GM21576 (cell line): ENCODE data around the gene PACSIN1.

Experiments used
- ATAC-seq: cut with Tn5 transposase; IDR thresholded peaks from one replicate; pipeline ENCODE4 v1.9.1; 2021; ENCODE audit warnings: mild to moderate bottlenecking, moderate library complexity; ENCODE audit not compliant: unreplicated experiment

The PACSIN1 gene, protein sequence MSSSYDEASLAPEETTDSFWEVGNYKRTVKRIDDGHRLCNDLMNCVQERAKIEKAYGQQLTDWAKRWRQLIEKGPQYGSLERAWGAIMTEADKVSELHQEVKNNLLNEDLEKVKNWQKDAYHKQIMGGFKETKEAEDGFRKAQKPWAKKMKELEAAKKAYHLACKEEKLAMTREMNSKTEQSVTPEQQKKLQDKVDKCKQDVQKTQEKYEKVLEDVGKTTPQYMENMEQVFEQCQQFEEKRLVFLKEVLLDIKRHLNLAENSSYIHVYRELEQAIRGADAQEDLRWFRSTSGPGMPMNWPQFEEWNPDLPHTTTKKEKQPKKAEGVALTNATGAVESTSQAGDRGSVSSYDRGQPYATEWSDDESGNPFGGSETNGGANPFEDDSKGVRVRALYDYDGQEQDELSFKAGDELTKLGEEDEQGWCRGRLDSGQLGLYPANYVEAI

DNA sequence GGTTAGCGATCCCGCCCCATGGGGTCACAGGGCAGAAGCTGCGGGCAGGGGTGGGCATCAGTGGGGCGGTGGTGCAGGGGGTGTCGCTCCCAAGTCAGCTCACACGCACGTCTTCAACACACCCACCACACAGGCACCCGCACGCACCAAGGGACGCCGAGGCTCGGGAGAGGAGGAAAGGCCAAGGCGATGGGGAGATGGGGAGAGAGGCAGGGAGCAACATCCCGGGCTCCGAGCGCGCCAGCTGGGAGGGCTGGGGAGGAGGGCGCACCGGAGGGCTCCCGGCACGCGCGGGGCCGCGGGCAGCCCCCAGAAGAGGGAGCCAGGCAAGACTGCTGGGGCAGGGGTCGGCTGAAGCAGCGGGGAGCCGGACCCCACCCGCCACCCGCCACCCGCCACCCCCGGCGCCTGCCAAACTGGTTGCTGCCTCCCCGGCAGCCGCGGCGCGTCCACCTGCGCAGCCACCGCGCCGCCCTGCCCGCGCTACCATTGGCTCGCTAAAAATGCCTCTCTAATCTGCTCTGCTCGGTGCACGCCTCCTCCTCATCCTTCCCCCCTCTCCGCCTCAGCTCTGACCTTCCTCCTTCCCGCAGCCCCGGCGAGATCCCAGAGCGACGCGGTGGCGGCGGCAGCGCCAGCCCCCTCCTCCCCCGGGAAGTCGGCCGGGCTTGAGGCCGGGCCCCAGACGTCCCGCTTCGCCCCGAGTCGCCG lies at the start of gene PACSIN1:
Gene PACSIN1 (plus strand): TSS at position 546 of the 711 bp plus-strand sequence. CDS start 60,230 bp downstream, outside the sequence.
- no peak for ATAC-seq

DNA sequence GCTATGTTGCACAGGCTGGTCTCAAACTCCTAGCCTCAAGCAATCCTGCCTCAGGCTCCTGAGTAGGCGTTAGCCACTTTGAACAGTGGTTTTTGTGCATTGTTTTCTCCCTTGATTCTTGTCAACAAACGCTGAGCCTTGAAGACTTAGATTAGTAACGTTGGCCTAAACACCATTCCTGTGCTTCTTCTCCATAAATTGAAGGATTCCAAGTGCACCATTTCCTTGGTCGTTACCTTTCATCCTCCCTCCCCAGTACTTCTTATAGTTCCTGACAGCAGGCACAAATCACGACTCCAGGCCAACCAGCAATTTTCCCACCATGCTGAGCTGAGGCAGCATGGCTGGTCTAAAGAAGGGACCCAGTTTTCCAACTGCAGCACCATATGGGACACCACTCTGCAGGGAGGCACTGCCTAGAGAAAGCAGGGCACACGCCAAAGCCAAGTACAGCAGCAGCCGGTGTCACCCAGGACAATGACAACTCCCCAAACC lies 49.0 kb upstream of the PACSIN1 start:
- ATAC-seq: no peak

DNA sequence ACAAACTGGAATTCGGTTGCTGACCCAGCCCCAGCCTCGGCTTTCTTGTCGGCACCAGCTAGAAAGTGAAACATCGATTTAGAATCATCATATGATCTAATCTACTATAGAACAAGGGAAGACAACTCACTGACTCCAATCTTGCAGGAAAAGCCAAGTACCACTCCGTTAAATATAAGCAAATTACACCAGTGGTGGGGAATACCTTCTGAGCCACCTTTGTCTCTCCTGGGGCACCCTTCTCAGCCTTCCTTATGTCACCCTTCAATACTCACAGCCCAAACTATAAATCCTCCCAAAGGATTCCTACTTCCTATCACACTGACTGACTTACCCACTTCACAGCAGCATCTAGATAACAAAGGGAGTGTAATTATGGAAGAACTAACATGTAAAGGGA lies 47.5 kb upstream of the PACSIN1 start:
- no peak for ATAC-seq

DNA sequence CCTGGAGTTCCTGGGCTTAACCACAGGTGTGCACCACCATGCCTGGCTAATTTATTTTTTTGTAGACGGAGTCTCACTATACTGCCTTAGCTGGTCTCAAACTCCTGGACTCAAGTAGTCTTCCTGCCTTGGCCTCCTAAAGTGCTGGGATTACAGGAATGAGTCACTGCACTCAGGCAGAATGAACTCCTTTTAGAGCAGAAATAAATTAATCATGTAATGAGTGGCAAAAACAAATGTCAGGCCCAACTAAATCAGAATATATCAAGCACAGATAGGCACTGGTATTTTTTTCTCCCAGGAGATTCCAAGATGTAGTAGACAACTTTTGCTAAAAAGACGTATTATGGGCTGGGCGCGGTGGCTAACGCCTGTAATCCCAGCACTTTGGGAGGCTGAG lies 42.6 kb upstream of the PACSIN1 start:
- no peak for ATAC-seq

DNA sequence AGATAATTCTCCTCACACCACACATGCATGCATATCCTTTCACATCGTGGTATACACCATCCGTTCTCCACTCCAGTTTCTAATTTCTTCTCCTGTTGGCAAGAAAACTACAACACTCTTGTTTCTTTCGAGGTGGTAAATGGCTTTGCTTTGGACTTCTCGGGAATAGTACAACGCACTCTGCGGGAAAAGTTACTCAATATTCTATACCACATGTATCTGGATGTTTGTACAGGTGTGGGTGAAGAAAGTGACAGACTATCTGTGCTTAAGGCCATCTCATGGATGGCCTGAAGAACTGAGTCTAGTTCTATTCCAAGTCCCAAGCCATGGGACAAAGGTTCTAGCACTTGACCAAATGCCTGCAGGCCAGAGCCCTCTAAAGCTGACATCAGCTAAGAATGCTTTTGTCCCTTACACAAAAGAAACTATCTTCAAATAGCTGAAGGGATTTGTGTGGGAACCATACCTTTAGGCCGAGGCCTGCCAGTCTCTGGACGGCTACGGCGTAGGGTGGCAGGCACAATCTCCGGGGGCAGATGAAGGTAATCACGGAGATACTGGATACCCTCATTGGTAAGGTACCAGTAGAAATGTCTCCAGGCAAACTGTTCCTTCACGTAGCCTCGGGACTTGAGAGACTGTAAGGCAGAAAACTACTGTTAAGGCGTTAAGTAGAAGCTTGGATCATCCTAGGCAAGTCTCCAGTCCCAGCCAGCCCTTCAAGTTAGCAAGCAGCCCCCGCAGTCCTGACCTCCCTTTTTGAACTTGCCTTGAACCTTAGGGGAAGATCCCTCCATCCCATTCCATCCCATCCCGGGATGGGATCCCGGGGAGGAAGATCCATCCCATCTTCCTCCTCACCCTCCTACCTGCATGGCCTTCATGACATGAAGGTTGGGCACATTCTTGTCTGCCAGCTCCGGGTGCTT lies 41.4 kb upstream of the PACSIN1 start:
- ATAC-seq: no peak

DNA sequence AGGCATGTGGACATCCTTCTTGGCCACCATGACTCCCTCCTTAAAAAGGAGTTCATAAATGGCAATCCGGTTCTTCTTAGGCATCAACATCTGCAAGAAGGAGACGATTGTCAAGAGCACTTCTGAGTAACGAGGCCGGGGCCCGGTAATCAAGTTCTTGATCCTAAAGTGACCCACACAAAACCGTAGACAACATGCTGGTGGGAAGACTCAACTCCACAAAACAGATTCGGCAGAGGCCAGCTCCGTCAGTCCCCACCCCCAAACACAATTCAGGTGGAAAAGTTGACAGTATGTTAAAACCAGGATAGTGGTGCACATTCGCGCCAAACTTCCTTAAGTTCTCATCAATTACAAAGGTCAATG lies 40.8 kb upstream of the PACSIN1 start:
- ATAC-seq: no peak

DNA sequence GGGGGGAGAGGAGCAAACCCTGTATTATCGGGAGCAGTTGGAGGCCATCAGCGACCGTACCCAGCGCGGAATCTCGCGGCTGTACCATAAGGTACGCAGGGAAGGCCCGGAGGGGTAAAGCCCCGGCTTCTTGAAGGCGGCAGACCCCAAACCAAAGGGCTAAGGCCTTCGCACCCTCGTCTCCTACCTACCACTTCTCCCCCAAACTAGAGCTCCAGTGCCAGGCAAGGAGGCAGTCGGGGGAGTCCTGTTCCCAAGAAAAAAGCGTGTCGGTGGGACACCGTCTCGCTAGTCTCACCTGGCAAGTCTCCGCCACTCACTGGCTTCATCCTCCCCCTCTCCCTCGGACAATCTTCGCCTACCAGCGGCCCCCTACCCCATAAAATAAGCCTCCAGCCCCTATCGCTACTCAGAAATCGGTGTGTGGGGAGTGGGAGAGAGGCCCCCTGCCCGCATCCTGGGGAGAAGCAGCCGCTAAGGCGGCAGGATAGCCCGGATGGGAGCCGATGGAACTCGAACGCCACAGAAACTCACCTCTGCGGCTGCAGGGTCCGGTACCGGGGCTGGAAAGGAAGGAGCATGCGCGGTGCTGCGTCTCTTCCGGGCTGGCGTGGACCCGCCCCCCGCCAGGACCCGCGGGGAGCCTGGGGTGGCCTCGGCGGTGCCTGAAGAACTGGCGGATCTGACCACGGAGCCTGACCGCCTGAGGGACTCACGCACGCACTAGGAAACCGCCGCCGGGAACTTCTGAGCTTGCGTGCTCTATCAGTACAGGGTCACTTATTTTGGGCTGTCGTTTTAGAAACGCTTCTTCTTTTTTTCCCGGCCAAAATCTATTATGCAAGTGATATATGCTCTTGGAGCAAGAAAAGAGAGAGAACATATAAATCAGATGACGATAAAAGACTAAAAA lies 40.1 kb upstream of the PACSIN1 start, which contains the start of gene RPS10:
Gene RPS10 (minus strand): TSS at position 572 of the 913 bp plus-strand sequence. CDS start 848 bp downstream, outside the sequence.
- ATAC-seq: peak; percentile 82

DNA sequence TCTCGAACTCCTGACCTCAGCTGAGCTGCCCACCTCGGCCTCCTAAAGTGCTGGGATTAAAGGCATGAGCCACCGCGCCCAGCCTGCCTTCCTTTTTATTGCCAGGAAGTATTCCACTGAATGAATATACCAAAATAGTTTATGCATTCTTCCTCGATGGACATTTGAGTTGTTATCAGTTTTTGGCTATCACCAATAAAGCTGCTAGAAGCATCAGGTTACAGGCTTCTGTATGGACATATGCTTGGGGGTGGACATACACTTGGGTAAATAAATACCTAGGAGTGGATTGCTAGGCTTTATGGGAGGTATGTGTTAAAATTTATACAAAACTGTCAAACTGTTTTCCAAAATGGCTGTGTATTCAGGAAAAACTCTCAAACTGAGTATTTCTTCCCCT lies 30.0 kb upstream of the PACSIN1 start:
- no peak for ATAC-seq

DNA sequence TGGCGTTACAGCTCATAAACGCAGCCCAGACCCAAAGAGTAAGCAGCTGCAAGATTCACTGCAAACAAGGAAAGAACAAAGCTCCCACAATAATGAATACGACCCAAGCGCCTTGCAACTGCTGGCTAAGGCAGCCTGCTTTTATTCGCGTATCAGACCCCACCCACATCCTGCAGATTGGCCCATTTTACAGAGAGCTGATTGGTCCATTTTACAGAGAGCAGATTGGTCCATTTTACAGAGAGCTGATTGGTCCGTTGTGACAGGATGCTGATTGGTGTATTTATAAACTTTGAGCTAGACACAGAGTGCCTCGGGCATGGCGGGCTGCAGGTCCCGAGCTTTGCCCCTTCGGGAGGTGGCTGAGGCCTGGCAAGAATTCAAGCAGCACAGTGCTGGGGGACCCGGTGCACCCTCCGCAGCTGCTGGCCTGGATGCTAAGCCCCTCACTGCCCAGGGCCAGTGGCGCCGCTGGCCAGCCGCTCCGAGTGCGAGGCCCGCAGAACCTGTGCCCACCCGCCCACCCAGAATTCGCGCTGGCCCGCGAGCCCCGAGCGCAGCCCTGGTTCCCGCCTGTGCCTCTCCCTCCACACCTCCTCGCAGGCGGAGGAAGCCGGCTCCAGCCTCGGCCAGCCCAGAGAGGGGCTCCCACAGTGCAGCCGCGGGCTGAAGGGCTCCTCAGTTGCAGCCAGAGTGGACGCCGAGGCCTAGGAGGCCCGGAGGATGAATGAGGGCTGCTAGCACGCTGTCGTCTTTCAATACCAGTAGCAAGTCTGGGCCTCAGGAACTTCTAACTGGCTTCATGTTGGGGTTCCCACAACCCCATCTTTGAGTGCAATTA lies 28.9 kb upstream of the PACSIN1 start:
- no peak for ATAC-seq

DNA sequence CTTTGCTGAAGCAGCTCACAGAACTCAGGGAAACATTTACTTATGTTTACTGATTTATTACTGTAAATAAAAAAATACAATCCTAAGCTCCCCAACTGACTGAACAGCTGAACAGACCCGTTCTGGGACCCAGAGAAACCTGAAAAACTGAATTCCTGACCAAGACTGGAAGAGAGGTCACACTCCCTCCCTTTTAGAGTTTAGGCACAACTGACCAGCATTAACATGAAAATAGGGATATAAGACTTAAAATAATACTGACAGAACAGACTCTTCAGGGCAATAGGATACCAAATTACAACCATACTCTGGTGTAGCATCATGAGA lies 28.3 kb upstream of the PACSIN1 start:
- ATAC-seq: no peak

DNA sequence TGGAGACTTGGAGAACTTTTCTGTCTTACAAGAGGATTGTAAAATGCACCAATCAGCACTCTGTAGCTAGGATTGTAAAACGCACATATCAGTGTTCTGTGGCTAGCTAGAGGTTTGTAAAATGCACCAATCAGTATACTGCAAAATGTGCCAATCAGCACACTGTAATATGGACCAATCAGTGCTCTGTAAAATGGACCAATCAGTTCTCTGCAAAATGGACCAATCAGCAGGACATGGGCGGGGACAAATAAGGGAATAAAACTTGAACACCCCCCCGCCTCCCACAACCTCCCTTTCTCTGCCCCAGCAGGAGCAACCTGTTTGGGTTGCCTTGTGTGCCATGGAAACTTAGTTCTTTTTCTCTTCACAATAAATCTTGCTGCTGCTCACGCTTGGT lies 27.2 kb upstream of the PACSIN1 start:
- no peak for ATAC-seq

DNA sequence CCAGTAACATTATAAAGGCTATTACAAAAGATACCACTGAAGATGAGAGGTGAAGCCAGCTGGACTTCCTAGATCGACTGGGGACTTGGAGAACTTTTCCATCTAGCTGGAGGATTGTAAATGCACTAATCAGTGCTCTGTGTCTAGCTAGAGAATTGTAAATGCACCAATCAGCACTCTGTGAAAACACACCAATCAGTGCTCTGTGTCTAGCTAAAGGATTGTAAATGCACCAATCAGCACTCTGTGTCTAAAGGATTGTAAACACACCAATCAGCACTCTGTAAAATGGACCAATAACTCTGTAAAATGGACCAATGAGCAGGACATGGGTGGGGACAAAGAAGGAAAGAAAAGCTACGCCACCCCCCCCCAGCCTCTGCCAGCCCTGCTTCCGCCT lies 26.4 kb upstream of the PACSIN1 start:
- ATAC-seq: no peak

DNA sequence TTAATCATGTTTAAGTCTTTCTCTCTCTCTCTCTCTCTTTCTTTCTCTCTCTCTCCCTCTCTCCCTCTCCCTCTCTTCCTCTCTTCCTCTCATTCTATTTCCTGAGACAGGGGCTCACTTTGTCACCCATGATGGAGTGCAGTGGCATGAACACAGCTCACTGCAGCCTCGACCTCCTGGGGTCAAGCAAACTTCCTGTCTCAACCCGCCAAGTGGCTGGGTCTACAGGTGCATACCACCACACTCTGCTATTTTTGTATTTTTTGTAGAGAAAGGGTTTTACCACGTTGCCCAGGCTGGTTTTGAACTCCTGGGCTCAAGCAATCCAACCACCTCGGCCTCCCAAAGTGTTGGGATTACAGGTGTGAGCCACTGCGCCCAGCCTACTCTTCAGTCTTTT lies 24.4 kb upstream of the PACSIN1 start:
- ATAC-seq: no peak

DNA sequence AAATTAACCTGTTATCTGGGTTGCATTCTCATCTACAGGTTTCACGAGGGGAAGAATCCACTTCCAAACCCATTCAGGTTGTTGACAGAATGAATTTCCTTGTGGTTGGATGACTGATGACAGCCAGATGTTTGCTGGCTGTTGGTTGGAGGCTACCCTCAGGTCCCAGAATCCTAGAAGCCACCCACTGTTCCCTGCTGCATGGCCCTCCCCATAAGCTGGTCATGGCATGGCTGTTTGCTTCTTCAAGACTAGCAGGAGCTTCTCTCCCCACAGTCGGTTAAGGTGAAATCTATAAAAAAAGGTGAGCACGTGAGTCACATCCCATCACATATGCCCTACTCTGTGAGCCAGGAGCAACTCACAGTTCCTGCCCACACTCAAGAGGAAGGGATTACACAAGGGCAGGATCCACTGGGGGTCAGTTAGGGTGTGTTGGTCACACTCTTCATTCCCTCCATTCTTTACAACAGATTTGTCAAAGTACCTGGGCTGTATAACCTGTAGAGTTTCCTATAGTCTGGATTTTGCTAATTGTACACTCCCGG lies 20.5 kb upstream of the PACSIN1 start:
- ATAC-seq: no peak

DNA sequence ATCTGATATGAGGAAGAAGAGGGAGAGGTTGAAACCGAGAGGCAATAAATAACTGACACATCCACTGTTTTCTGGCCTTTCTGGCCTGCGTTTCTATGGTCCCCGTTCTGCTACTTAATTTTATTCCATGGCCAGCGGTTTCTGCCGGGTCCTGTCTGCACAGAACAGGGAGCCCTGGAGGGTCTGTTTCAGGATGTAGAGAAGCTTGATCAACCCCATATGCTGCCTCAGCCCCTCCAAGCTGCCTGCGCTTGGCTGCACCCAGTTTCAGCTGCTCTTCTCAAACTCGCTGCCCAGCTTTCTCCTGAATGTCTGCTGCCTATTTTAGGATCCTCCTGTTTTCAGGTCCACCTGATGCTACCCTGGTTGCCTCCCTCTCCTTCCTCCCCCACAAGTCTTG lies 18.5 kb upstream of the PACSIN1 start:
- ATAC-seq: no peak

DNA sequence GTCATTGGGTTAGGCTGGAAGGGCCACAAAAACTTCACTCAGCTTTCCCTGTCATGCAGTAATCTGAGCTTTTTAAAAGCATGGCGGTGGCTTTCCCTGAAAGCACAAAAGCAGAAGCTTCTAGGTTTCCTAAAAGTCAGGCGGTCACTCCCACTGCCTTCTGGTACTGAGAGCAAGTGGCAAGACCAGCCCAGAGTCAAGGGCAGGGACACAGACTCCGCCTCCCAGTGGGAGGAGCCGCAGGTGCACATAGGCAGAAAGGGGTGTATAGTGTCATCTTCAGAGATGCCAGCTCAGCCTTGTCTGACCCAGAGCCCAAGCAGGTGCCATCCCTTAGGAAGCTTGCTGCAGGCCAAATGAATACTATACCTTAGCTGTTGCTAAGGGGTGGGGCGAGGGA lies 18.0 kb upstream of the PACSIN1 start:
- no peak for ATAC-seq

DNA sequence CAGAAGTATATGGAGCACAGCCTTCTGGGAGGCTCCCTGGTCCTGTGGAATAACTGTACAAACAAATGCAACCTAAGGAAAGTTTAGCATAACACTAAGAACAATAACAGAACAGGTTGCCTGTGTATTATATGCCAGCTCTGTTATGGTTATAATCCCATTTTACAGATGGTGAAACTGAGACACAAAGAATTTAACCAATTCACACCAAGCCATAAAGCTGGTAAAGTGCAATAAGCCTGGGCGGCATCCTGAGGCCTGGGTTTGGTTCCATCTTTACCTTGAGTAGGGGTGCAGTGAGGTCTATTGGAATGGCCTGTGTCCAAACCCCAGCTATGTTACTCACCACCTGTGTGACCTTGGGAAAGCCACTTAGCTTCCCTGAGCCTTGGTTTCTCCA lies 14.7 kb upstream of the PACSIN1 start:
- no peak for ATAC-seq

DNA sequence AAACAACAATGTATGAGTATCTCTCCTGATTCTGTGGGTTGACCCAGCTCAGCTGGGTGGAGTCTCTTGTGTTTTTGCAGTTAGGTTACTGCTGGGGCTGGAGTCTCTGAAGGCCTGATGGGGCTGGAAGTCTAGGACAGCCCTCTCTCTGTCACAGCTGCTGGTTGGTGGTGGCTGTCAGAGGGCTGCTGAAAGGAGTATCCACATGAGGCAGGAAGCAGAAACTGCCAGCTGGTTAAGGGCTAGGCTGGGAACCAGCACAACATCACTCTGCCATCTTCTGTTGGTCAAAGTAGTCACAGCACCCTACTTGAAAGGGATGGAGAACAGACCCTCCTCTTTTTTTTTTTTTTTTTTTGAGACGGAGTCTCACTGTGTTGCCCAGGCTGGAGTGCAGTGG lies 10.0 kb upstream of the PACSIN1 start:
- no peak for ATAC-seq

DNA sequence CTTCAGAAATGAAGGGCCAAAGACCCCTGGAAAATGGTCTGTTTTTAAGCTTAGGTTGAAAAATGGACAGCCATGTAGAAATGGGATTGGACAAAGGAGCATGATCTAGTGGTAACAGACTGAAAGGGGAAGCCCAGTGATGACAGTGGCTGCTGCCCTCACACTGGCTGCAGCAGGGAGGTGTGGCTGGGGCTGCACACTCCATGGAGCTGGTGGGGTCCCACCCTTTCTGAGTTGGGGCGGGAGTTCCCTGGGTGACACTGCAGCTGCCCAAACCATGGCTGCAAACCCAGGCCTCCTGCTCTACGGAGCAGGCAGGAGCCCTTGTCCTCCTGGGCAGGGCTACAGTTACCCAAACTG lies 8.5 kb upstream of the PACSIN1 start:
- ATAC-seq: no peak
